GM18519 (cell line): ENCODE data around the gene PRPSAP2.
"Not testable (repeated sequence)": the region's sequence is repeated elsewhere in the genome, so short reads cannot be mapped to it uniquely, and the experiment has no call there.

Source experiments
- ATAC-seq: cut with Tn5 transposase; IDR thresholded peaks from one replicate; pipeline ENCODE4 v1.9.1; 2021; ENCODE audit warnings: mild to moderate bottlenecking, moderate library complexity; ENCODE audit not compliant: unreplicated experiment, low FRiP score

PRPSAP2 gene

GRCh38 chr17:18857864-18858566 is at the start of gene PRPSAP2:
PRPSAP2 (plus strand) TSS chr17:18858131; CDS start chr17:18865834, 7,703 bp downstream.
- ATAC-seq = peak; percentile 33

GRCh38 chr17:18815924-18816323 is 42.0 kb upstream of the PRPSAP2 start:
- not testable (repeated sequence) for ATAC-seq

- not testable (repeated sequence) for ATAC-seq
Measured at GRCh38 chr17:18816489-18817371, 41.2 kb upstream of the PRPSAP2 start.

DNA sequence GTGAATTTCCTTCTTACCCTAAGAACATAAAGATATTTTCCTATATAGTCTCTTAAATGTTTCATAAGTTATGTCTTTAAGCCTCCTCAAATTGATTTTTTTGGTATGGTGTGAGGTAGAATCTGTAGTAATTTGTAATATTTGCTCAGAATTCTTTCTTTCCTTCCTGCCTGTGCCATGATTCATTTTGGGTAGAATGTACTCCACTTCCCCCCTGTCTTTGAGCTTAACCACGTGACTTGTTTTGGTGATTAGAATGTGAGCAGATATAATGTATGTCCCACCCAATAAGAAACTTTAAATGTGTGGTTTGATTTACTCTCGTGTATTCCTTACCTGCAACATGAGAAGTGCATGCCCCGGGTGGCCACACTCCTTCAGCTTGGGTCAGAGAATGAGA is 36.5 kb upstream of the PRPSAP2 start:
- ATAC-seq = not testable (repeated sequence)

DNA sequence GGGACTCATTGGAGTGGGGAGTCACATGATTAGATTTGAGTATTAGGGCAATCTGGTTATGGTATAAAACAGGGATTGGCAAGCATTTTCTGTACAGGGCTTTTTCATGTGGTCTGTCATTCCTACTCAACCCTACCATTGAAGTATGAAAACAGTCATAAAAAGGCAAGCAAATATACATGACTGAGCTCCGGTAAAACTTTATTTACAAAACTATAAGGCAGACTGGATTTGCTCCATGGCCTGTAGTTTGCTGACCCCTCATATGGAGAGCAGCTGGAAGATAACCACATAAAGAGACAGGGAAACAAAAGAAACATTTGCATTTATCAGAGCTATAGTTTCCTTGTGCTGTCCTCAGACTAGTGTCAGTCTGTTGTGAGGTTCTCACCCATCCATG is 30.3 kb upstream of the PRPSAP2 start:
- ATAC-seq = not testable (repeated sequence)

- ATAC-seq = no peak
Measured at GRCh38 chr17:18848501-18848900, 9.4 kb upstream of the PRPSAP2 start.

- no peak for ATAC-seq
Measured at GRCh38 chr17:18850679-18851078, 7.3 kb upstream of the PRPSAP2 start.

GRCh38 chr17:18851201-18851600 is 6.7 kb upstream of the PRPSAP2 start:
- no peak for ATAC-seq

GRCh38 chr17:18854956-18855355 is 3.0 kb upstream of the PRPSAP2 start:
- no peak for ATAC-seq

GRCh38 chr17:18855831-18856569 is 1.9 kb upstream of the PRPSAP2 start:
- peak; percentile 50 for ATAC-seq

DNA sequence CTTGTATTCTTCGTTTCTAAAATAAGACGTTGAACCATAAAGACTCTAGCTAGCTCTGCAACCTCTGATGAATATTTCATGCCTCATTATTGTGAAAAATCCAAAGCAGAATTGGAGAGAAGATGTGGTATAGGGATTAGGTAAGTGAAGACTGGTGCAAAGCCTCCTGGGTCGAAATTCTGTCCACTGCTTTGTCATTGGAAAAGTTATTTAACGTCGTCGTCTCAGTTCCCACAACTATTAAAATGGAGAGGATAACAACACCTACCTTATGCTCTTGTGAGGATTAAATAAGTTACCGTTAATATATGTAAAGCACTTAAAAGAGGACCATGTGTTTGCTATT is 1.4 kb upstream of the PRPSAP2 start:
- ATAC-seq = no peak

GRCh38 chr17:18858567-18859245 is 775 bp downstream of the PRPSAP2 start:
- ATAC-seq = no peak

GRCh38 chr17:18859256-18859655 is 1.3 kb downstream of the PRPSAP2 start:
- no peak for ATAC-seq

DNA sequence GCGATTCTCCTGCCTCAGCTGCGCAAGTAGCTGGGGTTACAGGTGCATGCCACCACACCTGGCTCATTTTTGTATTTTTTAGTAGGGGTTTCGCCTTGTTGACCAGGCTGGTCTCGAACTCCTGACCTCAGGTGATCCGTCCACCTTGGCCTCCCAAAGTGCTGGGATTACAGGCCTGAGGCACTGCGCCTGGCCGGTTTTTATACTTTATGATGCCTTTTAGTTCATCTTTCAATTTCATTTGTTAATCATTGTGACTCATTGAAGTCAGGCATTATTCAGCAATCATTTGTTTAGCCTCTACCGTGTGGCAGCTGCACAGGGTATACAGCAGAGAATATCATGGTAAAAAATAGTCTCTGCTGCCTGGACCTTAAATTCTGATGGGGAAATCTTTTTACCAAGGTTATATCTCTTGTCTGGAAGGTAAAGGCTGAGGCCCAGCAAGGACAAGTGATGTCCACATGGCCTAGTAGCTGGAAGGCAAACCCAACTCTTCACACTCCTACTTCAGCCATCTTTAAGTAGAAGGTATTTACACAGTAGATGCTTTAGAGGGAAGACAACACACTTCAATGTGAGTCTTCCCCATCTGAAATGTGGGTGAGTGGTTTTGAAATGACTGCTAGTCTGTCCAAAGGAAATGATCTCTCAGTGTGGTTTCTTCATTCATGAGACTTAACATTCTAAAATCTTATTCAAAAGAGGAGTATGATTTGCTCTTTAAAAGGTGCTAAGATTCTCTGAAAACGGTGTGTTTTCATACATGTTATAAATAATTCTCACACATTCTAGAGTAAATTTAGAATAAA is 2.4 kb downstream of the PRPSAP2 start:
- ATAC-seq = peak; percentile 29

GRCh38 chr17:18862011-18862410 is 4.1 kb downstream of the PRPSAP2 start:
- no peak for ATAC-seq

DNA sequence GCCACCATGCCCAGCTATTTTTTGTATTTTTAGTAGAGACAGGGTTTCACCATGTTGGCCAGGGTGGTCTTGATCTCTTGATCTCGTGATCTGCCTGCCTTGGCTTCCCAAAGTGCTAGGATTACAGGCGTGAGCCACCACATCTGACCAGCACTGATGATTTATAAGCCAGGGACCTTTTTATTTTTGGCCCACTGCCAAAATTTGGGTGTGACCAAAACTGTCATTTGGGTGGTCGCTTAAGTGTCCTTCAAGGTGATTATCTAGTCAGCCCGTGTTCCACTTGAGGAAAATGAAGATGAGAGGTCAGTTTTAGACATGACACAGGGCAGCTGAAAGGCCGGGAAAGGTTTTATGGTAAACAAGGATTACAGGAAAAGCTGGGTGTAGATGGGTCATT is 7.1 kb downstream of the PRPSAP2 start:
- not testable (repeated sequence) for ATAC-seq

DNA sequence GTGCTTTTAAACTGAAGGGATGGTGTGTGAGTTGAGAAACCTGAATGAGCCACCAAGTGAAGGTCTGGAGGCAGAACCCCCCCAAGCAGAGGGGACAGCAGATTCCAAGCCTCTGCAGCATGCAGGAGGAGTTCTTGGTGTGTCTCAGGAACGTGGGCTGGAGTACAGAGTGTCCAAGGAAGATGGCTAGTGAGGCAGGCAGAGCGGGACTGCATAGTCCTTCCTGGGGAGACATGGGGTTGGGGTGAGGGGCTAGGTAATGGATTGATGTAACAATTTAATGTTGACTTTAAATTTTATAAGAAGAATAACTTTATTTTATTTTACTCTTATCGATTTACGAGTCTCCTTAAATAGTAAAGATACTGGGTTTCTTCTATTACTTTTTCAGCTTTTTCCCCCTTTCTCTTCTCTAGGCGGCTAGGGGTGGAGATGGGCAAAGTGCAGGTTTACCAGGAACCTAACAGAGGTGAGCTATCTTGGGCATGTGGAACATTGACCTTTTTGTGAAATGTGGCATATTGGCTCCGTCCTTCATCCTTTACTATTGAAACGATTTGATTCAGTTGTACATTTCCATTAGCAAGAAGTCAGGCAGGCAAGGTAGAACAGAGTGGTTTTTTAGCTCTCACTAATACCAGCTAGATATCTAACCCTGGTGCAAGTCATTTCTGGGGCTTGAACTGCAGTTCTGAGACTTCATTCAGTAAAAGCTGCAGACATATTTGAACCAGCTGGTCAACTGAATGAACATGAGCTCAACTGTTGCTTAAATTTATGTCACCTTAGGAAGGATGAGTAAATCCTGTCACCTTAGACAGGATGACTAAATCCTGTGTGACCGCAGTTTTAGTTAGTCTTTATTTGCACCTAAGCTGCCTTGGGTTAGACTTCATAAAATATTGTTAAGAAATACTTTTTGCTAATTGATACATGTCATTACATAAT is 9.2 kb downstream of the PRPSAP2 start:
- no peak for ATAC-seq

GRCh38 chr17:18877104-18877645 is 19.2 kb downstream of the PRPSAP2 start:
- ATAC-seq = no peak
